HL-60/S4 (cell line): ENCODE results near the gene RABEP1.
"Not testable (repeated sequence)": the region's sequence is repeated elsewhere in the genome, so short reads cannot be mapped to it uniquely, and the experiment has no call there.

Experiments
- in situ Hi-C: fragments of 300-500 bp; cut with MboI; formaldehyde crosslinking; loops from 2 replicates; pipeline ENCODE4 v1.14.3; 2022; ENCODE audit warnings: low sequenced_read_pairs

Gene RABEP1

DNA sequence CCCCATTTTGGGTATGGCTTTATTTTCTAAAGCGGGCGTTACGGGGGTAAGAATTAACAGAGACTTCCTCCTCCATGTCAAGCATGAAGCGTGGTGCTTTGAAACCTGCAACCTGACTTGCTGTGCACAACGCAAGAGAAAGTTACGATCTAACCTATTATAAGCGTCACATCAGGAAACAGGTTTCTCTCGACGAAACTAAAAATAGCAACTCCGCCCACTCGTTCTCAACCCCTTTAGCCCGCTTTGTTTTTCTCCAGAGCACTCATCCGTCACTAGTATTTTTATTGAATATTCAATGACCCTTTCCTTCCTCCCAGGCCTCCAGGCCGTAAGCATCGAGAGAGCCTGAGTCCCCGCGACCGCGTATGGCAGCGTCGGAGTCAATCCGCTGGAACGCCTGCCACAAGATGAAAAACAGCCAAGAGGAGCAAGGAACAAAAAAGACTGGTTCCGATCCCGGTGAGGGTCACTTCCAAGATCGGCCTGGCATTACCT lies 136.8 kb downstream of the RABEP1 start:
- in situ Hi-C loops = no loop called here

DNA sequence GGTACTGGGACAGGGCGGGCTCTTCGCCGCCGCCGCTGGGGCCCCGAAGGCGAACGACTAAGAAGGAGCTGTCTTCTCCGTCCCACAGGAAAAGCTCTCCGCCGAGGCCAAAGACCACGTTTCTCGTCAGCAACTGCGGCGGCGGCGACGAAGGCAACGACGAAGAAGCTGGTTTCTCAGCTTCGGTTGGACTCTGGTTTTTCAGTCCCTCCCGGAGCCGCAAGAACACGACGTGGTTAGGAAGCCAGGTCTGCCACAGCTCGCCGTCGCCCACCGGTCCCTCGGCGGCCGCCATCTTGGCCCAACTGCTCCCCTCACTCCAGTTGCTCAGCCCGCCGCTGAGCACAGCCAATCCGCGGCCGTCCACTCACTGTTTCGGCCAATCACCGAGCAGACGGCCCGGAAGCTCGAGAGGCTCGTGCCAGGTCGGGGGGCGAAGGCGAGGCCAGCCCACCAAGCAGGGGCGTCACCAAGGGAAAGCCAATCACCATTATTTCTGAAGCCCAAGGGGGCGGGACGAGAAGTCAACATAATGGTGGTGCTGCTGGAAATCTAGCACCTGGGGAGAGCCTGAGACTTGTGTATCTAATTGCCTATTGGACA lies 137.4 kb downstream of the RABEP1 start, which contains the start of gene NUP88:
Gene NUP88 (minus strand): TSS at position 307 of the 603 bp plus-strand sequence. CDS start 12 bp downstream, at position 295.
- in situ Hi-C loops = no loop called here

- in situ Hi-C loops = no loop called here
Measured at GRCh38 chr17:5419959-5420653, 138.0 kb downstream of the RABEP1 start, which contains the start of gene RPAIN. TSS of gene RPAIN (plus strand) at chr17:5420182. CDS start at chr17:5420211, 29 bp downstream.

GRCh38 chr17:5422505-5422904 lies 140.4 kb downstream of the RABEP1 start:
- in situ Hi-C loops = no loop called here

GRCh38 chr17:5424909-5425308 lies 142.8 kb downstream of the RABEP1 start:
- in situ Hi-C loops = no loop called here

- in situ Hi-C loops = no loop called here
Measured at GRCh38 chr17:5425826-5426225, 143.7 kb downstream of the RABEP1 start.

GRCh38 chr17:5429191-5429887 lies 147.3 kb downstream of the RABEP1 start:
- in situ Hi-C loops = no loop called here

GRCh38 chr17:5430413-5430999 lies 148.4 kb downstream of the RABEP1 start:
- in situ Hi-C loops = no loop called here

- in situ Hi-C loops = not testable (repeated sequence)
Measured at GRCh38 chr17:5431234-5431633, 149.2 kb downstream of the RABEP1 start.

DNA sequence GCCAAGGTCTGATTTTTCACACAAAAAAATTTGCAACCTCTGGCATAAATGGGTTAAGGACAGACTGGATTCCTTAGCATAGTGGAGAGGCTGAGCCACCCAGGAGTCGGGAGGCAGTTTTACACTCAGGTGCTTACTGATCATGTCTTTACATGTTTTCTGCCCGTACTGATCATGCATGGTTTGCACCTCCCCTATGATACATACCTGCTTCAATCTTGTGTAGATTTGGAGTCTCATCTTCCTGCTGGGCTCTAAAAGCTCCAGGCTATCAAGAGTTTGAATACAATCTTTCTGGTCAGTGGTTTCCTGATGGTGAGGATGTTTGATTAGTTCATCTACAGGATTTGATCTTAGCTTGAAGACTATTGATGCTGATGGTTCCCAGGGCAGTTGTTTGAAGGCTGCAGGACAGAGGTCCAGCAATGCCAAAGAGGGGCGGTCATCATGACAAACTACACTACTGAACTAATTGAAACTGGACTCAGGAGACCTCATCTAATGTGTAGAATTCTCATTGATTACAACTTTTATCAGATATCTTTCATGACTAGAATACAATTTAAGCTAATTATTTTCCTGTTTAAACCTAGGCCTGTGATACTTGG lies 150.0 kb downstream of the RABEP1 start:
- in situ Hi-C loops = no loop called here

GRCh38 chr17:5434984-5435383 lies 152.9 kb downstream of the RABEP1 start:
- in situ Hi-C loops = no loop called here
